SK-N-SH (cell line): ENCODE measurements around the gene RSPH10B. TPM values are rescaled to one million over a fixed set of nuclear protein-coding genes. Genes with fewer than 3 reads are reported as not detected.
"Not testable (repeated sequence)": the region's sequence is repeated elsewhere in the genome, so short reads cannot be mapped to it uniquely, and the experiment has no call there.

ENCODE experiments used
- CTCF ChIA-PET: fragments of 300-600, 350-600 bp; formaldehyde crosslinking; extraction: SDS; loops from one replicate; lab custom pipeline; 2021; lab: Yijun Ruan, JAX
- POLR2A ChIA-PET: fragments of 350-600 bp; sonication (Branson Sonifier 250); formaldehyde crosslinking; extraction: SDS; loops from one replicate; lab custom pipeline; 2020; ENCODE audit warnings: antibody characterized with exemption, inconsistent platforms; lab: Yijun Ruan, JAX
- DNase-seq: peaks from one replicate; pipeline ENCODE4 v3.0.0; 2012
- H2AFZ ChIP-seq: fragments of 200-600 bp; sonication (generic); 2 replicates; pipeline ENCODE4 v1.8.1; 2016; ENCODE audit warnings: antibody characterized with exemption, mild to moderate bottlenecking, low read depth
- H3F3A ChIP-seq: fragments of 200-600 bp; sonication (generic); replicated peaks from 2 replicates; pipeline ENCODE3; 2016; ENCODE audit warnings: antibody characterized with exemption, mild to moderate bottlenecking; ENCODE audit not compliant: insufficient read depth
- H3K27ac ChIP-seq, 2 experiments: fragments of 200-500 bp in 1 of 2; fragments of 200-600 bp in 1 of 2; sonication (Bioruptor generic) in 1 of 2; sonication (generic), shearing (Covaris generic) in 1 of 2; 2 replicates each; pipeline versions ENCODE4 v1.5.1 to v1.6.1; 2014 to 2016; ENCODE audit warnings: low read depth in 2 of 2, inconsistent platforms in 1 of 2, low read length in 1 of 2, mild to moderate bottlenecking in 1 of 2, mixed read lengths in 1 of 2
- H3K27me3 ChIP-seq: fragments of 200-600 bp; sonication (generic), shearing (Covaris generic); 2 replicates; pipeline ENCODE4 v1.6.1; 2016; ENCODE audit warnings: mixed run types; ENCODE audit not compliant: insufficient read depth
- H3K36me3 ChIP-seq, 2 experiments: fragments of 200-500 bp in 1 of 2; fragments of 200-600 bp in 1 of 2; sonication (Bioruptor generic) in 1 of 2; sonication (generic) in 1 of 2; replicated peaks in 1 of 2; 2 replicates each; pipeline versions ENCODE3 to v1.5.1; 2014 to 2016; ENCODE audit warnings: low read length in 1 of 2, mild to moderate bottlenecking in 1 of 2; ENCODE audit not compliant: insufficient read depth in 2 of 2, control insufficient read depth in 1 of 2
- H3K4me1 ChIP-seq, 2 experiments: fragments of 200-500 bp in 1 of 2; fragments of 200-600 bp in 1 of 2; sonication (Bioruptor generic) in 1 of 2; sonication (generic), shearing (Covaris generic) in 1 of 2; 2 replicates each; pipeline versions ENCODE4 v1.5.1 to v1.6.1; 2014 to 2016; ENCODE audit warnings: low read depth in 1 of 2, low read length in 1 of 2, mixed run types in 1 of 2; ENCODE audit not compliant: insufficient read depth in 2 of 2, control insufficient read depth in 1 of 2
- H3K4me2 ChIP-seq: fragments of 200-600 bp; sonication (generic), shearing (Covaris generic); 2 replicates; pipeline ENCODE4 v1.6.1; 2017; ENCODE audit warnings: mixed run types
- H3K4me3 ChIP-seq, 2 experiments: fragments of 200-500 bp in 1 of 2; fragments of 200-600 bp in 1 of 2; sonication (Bioruptor generic) in 1 of 2; sonication (generic), shearing (Covaris generic) in 1 of 2; 2 replicates each; pipeline versions ENCODE4 v1.5.1 to v1.8.1; 2014 to 2016; ENCODE audit warnings: low read depth in 2 of 2, inconsistent platforms in 1 of 2, low read length in 1 of 2, mild to moderate bottlenecking in 1 of 2, mixed read lengths in 1 of 2, moderate library complexity in 1 of 2
- H3K79me2 ChIP-seq: fragments of 200-600 bp; sonication (generic); 2 replicates; pipeline ENCODE4 v1.8.1; 2017; ENCODE audit warnings: mild to moderate bottlenecking; ENCODE audit not compliant: insufficient read depth
- H3K9ac ChIP-seq: fragments of 200-600 bp; sonication (generic); 2 replicates; pipeline ENCODE4 v1.6.1; 2017; ENCODE audit warnings: mixed run types
- H3K9me2 ChIP-seq: fragments of 200-600 bp; sonication (generic); 2 replicates; pipeline ENCODE4 v1.6.1; 2017; ENCODE audit warnings: mixed run types
- H3K9me3 ChIP-seq: fragments of 200-600 bp; sonication (generic); 2 replicates; pipeline ENCODE4 v1.6.1; 2017; ENCODE audit warnings: mixed run types, mild to moderate bottlenecking, moderate library complexity
- H4K20me1 ChIP-seq: fragments of 200-600 bp; sonication (generic); 2 replicates; pipeline ENCODE4 v1.6.1; 2017; ENCODE audit warnings: mild to moderate bottlenecking, mixed run types; ENCODE audit not compliant: insufficient read depth
- CTCF ChIP-seq: fragments of 200-600 bp; sonication (generic); IDR thresholded peaks from 2 replicates; pipeline ENCODE4 v1.6.1; 2017; ENCODE audit warnings: antibody characterized with exemption, mild to moderate bottlenecking, moderate library complexity
- FOXM1 ChIP-seq: IDR thresholded peaks from 2 replicates; pipeline ENCODE4 v1.4.0; 2012; ENCODE audit warnings: low read depth, mild to moderate bottlenecking
- MAX ChIP-seq: IDR thresholded peaks from 2 replicates; pipeline ENCODE4 v1.4.0; 2012; ENCODE audit warnings: low read depth
- TAF1 ChIP-seq: IDR thresholded peaks from 2 replicates; pipeline ENCODE4 v1.6.1; 2012; ENCODE audit warnings: low read depth, mild to moderate bottlenecking, low read length, moderate library complexity, borderline replicate concordance
- USF2 ChIP-seq: fragments of 150-350 bp; IDR thresholded peaks from 2 replicates; pipeline ENCODE4 v1.6.1; 2017; ENCODE audit warnings: antibody characterized with exemption, low read length, low read depth, borderline replicate concordance
- YY1 ChIP-seq: IDR thresholded peaks from 2 replicates; pipeline ENCODE4 v1.4.0; 2012; ENCODE audit warnings: low read depth, mild to moderate bottlenecking
- WGBS: methylation state at CpG from one replicate; pipeline ENCODE4 v1.1.6; 2017; ENCODE audit warnings: low lambda C conversion rate; 5-methylcytosine and 5-hydroxymethylcytosine counted together
- polyA plus RNA-seq, 3 experiments: library from polyadenylated mRNA; depleted of rRNA; stranded (reverse); fragments of >200 nt; gene quantifications; 2 replicates each; pipeline ENCODE4 v1.2.3, GENCODE V29; 2012

Gene RSPH10B
- polyA plus RNA-seq (2012; rRNA removed) = 0.03 TPM in 1 of 2 replicates, not detected in the other
- polyA plus RNA-seq (2012; cell fraction: cytosol; rRNA removed) = 0.03 and 0.04 TPM in 2 replicates
- 0.04 and 0.23 TPM in 2 replicates for polyA plus RNA-seq (2012; cell fraction: nucleus; rRNA removed)

- H3K4me3 ChIP-seq, POLR2A ChIA-PET: not testable (repeated sequence)
Observed at GRCh38 chr7:5970347-5970911, at the start of gene RSPH10B. TSS of gene RSPH10B (minus strand) at chr7:5970689. CDS start at chr7:5967116, 3,573 bp downstream.

GRCh38 chr7:6016653-6016966, 46.1 kb upstream of the RSPH10B start:
- H3F3A ChIP-seq = peaks cover 4% of the 10 kb centered on the region
- no peaks in the 10 kb centered on the region for H3K27me3 ChIP-seq
- H3K4me3 ChIP-seq = no peak overlapping the region
- H3K27ac ChIP-seq = peak overlapping the region in 1 of 2 experiments; percentile 73; a peak in 2 of 4 replicates
- TF ChIP-seq YY1 = no peak
- no peak for TF ChIP-seq TAF1
- no peak for TF ChIP-seq FOXM1
- no peak for TF ChIP-seq CTCF
- no peak for TF ChIP-seq MAX
- no peak for TF ChIP-seq USF2
- no peak for DNase-seq
- H3K4me1 ChIP-seq = peaks cover 0 to 14% of the 10 kb centered on the region in 2 experiments; a peak in 3 of 4 replicates
- WGBS = 95% methylated on average over 8 of the region's 8 CpGs
- peaks cover 60% of the 10 kb centered on the region for H3K79me2 ChIP-seq
- no peak overlapping the region; the same call in 1 of the 2 replicates for H3K4me2 ChIP-seq
- H4K20me1 ChIP-seq = no peaks in the 10 kb centered on the region
- H3K36me3 ChIP-seq = peaks cover 37 to 76% of the 10 kb centered on the region in 2 experiments
- CTCF ChIA-PET = interaction anchor here (0.9 to 2.0 kb wide), 3 partner anchors 8 to 40 kb away, joined by 3 to 8 read pairs (median 5); partner anchors contain the start of genes AIMP2 and PMS2
- POLR2A ChIA-PET = no interaction called here
- no peak overlapping the region for H2AFZ ChIP-seq
- no peak overlapping the region for H3K9ac ChIP-seq
- no peaks in the 10 kb centered on the region for H3K9me2 ChIP-seq
- H3K9me3 ChIP-seq = no peaks in the 10 kb centered on the region

More at GRCh38 chr7:5970347-5970911, at the start of gene RSPH10B:
- H3K9me3 ChIP-seq, H3K4me2 ChIP-seq, H3K9me2 ChIP-seq, H3K79me2 ChIP-seq, H3K4me1 ChIP-seq, H4K20me1 ChIP-seq, H3K27ac ChIP-seq, DNase-seq, H2AFZ ChIP-seq, H3K36me3 ChIP-seq, H3K9ac ChIP-seq, H3K27me3 ChIP-seq, H3F3A ChIP-seq, CTCF ChIA-PET: not testable (repeated sequence)
- WGBS = 69% methylated on average over 10 of the region's 43 CpGs
